AG04450 (cell line): ENCODE data around the gene ENDOG. TPM values are rescaled to one million over a fixed set of nuclear protein-coding genes. Genes with fewer than 3 reads are reported as not detected.

Experiments used
- CTCF ChIA-PET: fragments of 300-600, 350-600 bp; formaldehyde crosslinking; extraction: SDS; loops from one replicate; lab custom pipeline; 2022; ENCODE audit warnings: antibody characterized with exemption, inconsistent platforms; lab: Charles Lee
- POLR2A ChIA-PET: fragments of 350-600 bp; formaldehyde crosslinking; extraction: SDS; loops from one replicate; lab custom pipeline; 2021; ENCODE audit warnings: antibody characterized with exemption, inconsistent platforms; lab: Yijun Ruan, JAX
- DNase-seq: peaks from one replicate; pipeline ENCODE4 v3.0.0-alpha.2; 2011; ENCODE audit warnings: low read depth, low spot score
- H3K27ac ChIP-seq: one replicate; pipeline ENCODE4 v1.5.1; 2012; ENCODE audit warnings: low read depth, low read length, control low read depth
- H3K27me3 ChIP-seq: one replicate; pipeline ENCODE4 v1.6.0; 2012; ENCODE audit warnings: low read length; ENCODE audit not compliant: control insufficient read depth, insufficient read depth
- H3K4me3 ChIP-seq: 2 replicates; pipeline ENCODE4 v1.5.1; 2011; ENCODE audit warnings: mild to moderate bottlenecking, low read depth, low read length, control low read depth
- H3K9me3 ChIP-seq: 2 replicates; pipeline ENCODE4 v1.5.1; 2012; ENCODE audit warnings: low read length; ENCODE audit not compliant: control insufficient read depth, insufficient read depth
- polyA plus RNA-seq: library from polyadenylated mRNA; depleted of rRNA; stranded (reverse); fragments of >200 nt; gene quantifications from 2 replicates; pipeline ENCODE4 v1.2.3, GENCODE V29; 2011
- TF ChIP-seq, protein P1 (sequence below): IDR thresholded peaks from 2 replicates; pipeline ENCODE4 v1.5.1; 2011; ENCODE audit warnings: low read depth, low read length, control low read depth, inconsistent platforms

The ENDOG gene
- polyA plus RNA-seq, 1 experiment = 6.3 TPM

DNA sequence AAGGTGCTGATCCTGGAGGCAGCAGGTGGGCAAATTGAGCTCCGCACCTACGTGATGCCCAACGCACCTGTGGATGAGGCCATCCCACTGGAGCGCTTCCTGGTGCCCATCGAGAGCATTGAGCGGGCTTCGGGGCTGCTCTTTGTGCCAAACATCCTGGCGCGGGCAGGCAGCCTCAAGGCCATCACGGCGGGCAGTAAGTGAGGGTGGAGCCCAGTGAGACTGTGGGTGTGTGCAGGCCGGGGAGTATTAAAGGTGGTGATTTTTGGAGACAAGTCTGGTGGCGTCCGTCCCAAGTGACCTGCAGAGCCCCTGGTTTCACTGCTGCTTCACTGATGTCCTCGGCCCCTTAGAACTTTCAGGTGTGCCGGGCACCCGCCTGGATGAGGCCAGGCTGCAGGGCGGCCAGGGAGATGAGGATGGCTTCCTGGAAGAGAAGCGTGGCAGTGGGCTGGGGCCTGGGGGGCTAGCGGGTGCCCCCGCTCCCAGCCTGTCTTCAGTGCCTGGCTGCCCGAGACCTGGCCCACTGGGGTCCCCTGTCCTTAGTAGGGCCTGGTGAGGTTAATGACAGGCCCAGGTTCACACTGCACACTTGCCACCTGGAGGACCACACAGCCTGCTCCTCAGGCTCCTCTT, 4.2 kb downstream of the ENDOG start:
- no peak for DNase-seq
- H3K9me3 ChIP-seq = peaks cover 2% of the 10 kb centered on the region
- no peaks in the 10 kb centered on the region for H3K27me3 ChIP-seq
- H3K27ac ChIP-seq = no peak overlapping the region
- CTCF ChIA-PET = no interaction called here
- no peak overlapping the region for H3K4me3 ChIP-seq
- TF ChIP-seq, protein P1, sequence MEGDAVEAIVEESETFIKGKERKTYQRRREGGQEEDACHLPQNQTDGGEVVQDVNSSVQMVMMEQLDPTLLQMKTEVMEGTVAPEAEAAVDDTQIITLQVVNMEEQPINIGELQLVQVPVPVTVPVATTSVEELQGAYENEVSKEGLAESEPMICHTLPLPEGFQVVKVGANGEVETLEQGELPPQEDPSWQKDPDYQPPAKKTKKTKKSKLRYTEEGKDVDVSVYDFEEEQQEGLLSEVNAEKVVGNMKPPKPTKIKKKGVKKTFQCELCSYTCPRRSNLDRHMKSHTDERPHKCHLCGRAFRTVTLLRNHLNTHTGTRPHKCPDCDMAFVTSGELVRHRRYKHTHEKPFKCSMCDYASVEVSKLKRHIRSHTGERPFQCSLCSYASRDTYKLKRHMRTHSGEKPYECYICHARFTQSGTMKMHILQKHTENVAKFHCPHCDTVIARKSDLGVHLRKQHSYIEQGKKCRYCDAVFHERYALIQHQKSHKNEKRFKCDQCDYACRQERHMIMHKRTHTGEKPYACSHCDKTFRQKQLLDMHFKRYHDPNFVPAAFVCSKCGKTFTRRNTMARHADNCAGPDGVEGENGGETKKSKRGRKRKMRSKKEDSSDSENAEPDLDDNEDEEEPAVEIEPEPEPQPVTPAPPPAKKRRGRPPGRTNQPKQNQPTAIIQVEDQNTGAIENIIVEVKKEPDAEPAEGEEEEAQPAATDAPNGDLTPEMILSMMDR = no peak
- POLR2A ChIA-PET = no interaction called here

- no peak overlapping the region for H3K4me3 ChIP-seq
- TF ChIP-seq, protein P1 = no peak
- DNase-seq = no peak
- ChIA-PET CTCF (no interaction called here), POLR2A (no interaction called here)
- H3K27ac ChIP-seq = no peak overlapping the region
- no peaks in the 10 kb centered on the region for H3K9me3 ChIP-seq
- no peaks in the 10 kb centered on the region for H3K27me3 ChIP-seq
These were observed 5.1 kb downstream of the ENDOG start for GRCh38 chr9:128823362-128823902.

GRCh38 chr9:128823903-128824406, 5.7 kb downstream of the ENDOG start:
- ChIA-PET POLR2A (no interaction called here), CTCF (interaction anchor here (0.6 kb wide), 1 partner anchor 105 kb away, joined by 3 read pairs; no protein-coding TSS in a partner anchor)
- Histone ChIP-seq H3K27me3 (no peaks in the 10 kb centered on the region), H3K27ac (no peak overlapping the region), H3K9me3 (no peaks in the 10 kb centered on the region), H3K4me3 (no peak overlapping the region)
- TF ChIP-seq, protein P1 = no peak
- DNase-seq = no peak

DNA sequence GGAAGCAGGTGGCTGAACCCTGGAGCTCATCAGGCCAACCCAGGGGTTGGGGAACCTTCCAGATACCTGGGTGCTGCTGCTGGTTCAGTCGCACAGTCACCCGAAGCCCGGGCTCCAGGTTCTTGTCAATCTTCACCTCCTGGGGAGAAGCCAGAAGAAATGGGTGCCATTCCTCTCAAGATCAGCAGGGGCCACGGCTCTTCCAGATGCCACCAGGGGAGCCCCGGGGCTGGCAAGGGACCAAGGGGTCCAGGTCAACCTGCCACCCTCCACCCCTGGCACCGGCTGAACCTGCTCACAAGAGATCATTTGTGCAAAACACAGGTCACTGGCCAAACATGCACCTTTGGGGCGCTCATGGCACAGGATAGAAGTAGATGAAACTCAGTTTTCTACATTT, 6.6 kb downstream of the ENDOG start:
- TF ChIP-seq, protein P1 = no peak
- DNase-seq = no peak
- Histone ChIP-seq H3K27ac (no peak overlapping the region), H3K27me3 (no peaks in the 10 kb centered on the region), H3K9me3 (no peaks in the 10 kb centered on the region; the same call in 1 of the 2 replicates), H3K4me3 (no peak overlapping the region)
- CTCF ChIA-PET = interaction anchor here (0.6 kb wide), 1 partner anchor 203 kb away, joined by 6 read pairs; the partner anchor contains the start of gene SH3GLB2
- POLR2A ChIA-PET = no interaction called here
